ENCODE measurements around the gene GGTLC3.
"Not testable (repeated sequence)": the region's sequence is repeated elsewhere in the genome, so short reads cannot be mapped to it uniquely, and the experiment has no call there.

GGTLC3 gene

DNA sequence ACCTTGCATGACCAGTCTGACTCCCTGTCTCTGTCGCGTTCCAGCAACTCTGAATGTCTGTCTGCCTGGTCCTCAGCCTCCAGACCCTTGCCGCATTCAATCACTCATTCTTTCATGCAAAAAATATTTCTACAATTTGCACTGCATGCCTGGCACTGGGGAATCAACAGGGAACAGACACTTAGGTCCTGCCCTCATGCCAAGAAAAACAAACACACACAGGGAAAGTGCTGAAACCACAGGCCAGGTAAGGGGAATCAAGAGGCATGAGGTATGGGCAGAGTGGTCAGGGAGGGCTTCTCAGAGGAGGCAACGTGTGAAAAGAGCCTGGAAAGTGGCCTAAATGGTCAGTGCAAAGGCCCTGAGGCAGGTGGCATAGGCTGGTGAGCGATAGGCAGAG lies at the start of gene GGTLC3:
Gene GGTLC3, minus strand, starts transcription at position 101 of the 400 bp plus-strand sequence. CDS start 264 bp downstream, outside the sequence.
- DNase-seq (ENCODE audit: low spot score) = not testable (repeated sequence)

DNA sequence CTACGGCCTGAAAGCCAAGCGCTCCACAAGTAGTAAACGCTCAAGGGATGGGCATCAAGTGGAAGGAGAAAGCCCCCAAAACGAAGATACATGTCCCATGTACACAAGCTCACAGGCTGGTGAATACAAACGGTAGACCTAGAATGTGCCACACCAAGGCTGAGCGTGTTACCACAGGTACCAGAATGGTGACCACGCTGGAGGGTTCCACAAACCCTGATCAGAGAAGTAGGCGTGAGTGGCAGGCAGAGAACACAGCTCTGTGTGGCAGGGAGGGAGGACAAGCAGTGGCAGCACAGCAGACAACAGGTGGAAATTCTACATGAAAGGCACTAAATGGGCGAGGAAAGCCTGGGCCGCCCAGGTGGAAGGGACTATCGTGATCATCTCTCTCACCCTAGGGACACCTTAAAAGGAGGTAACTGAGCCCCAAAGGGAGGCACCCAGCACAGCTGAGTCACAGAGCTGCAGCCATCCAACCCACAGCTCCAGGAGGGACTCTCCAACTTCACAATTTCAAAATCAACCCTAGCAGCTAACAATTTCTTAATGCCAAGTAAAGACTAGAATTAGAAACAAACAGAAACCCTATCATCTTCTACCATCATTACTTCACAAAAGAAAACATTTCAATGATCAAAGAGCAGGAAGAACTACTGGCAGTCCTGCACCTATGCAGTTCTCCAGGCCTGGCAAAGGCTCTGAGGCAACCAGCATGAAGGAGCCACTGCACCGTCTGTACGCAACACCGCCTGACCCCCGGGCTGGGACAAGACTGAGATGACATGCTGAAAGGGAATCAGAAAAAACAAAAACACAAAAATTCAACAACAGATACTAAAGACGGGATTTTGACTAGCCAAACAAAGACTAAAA lies 42.4 kb upstream of the GGTLC3 start:
- DNase-seq (ENCODE audit: low spot score) = not testable (repeated sequence)

DNA sequence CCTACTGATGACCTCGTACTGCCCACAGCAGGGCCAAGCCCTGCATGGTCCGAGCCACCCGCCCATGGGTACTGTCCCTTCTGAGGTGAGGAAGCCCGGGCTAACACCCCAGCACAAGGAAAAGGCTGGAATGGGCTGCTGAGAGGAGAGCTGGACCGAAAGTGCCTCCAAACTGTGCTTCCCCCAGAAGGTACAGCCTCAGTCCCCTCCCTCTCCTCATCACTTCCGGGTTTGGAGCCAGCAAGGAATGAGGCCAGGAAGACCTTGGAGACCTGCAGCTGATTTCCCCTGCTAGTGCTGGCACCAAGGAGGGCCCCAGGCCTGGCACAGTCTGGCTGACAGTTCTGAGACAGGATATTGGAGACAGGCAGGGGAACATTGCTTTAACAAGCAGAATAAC lies 41.0 kb upstream of the GGTLC3 start:
- not testable (repeated sequence) for DNase-seq (ENCODE audit: low spot score)

DNA sequence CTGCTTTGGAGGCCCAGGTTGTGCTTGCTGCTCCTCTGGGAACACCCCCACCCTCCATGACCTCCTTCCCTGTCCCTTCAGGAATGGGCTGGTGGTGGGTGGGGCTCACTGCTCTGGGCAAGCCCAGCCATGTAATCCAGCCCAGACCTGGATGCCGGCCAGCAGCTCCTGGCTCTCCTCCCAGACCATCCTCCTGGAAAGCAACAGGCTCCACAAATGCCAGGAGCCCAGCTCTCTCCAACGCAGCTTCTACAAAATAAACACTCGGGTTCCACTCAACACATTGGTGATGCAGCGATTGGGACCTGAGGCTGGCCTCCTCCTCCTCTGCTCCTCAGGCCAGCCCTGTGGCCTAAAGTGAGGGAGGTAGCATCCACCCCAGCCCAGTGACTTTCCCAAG lies 40.6 kb upstream of the GGTLC3 start:
- DNase-seq (ENCODE audit: low spot score) = not testable (repeated sequence)

DNA sequence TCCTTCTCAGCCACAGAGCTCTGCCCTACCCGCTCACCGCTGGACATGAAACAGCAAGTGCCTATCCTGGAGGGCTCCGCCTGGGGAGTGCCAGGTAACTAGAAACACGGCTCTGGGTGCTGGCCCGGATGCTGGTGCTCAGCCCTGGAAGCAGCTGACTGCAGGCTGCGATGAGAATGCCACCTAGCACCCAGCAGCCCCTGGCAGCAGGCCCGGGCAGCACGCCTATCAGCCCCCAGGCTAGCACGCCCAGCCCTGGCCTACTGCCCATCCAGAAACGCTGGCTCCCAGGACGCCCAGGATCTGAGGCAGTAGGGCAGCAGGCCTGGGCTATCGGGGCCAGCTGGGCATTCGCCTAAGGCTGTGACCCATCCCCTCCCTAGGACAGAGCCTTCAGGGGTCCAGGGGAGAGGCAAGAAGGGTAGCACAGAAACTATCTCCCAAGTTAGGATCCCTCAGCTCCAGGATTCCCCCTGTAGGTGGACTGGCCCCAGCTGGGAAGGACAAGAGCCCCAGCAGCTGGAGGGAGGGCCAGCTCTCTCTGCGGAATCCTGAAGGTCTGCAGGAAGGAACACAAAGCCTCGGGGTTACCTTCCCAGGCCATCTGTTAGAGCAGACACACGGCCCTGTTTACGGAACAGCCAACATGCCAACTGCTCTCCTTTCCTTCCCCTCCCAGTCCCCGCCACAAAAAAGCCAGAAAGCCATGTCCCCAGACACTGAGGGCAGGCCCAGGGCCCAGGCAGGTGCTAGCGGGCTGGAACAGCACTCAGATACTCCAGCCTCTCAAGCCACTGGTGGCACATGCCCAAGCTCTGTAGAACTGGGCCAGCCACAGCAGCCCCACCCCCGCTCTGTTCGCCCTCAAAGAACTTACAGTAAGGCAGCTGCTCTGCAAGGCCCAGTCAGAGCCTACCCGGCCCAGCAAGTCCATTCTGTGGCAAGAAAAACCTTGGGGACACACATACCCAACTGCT lies 36.6 kb upstream of the GGTLC3 start:
- DNase-seq (ENCODE audit: low spot score) = not testable (repeated sequence)

DNA sequence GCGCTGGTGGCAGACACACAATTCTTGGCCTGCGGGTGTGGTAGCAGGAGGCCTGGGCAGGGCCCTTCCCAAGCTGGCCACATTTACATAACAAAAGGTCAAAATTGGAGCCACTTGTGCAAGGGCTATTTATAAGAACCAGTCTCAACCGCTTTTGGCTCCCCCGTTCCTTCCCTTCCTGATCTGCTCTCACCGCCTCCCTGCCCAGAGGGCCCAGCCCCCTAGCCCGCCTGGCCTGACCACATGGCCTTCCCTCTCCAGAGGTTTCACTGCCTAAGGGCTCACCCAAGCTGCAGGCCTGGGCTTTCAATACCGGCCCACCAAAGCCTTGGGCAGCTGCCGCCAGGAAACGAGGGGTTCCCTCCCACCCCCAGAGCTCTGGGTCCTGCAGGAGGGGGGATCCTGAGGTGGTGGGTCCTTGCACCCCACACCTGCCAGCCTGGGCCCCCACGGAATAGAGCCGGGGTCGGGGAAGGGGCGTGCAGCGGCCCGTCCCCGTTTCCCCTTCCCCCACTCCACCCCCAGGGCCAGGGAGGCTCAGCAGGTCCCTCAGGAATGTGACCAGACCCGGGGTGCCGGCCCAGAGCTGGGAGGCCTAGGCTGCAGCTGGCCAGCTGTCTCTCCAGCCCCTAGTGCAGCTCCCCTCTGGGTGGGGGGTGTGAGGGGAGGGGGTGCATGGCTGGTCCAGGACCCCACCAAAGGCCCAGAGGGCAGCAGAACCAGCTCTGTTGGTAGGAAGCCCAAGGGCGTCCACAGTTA lies 35.1 kb upstream of the GGTLC3 start:
- not testable (repeated sequence) for DNase-seq (ENCODE audit: low spot score)

DNA sequence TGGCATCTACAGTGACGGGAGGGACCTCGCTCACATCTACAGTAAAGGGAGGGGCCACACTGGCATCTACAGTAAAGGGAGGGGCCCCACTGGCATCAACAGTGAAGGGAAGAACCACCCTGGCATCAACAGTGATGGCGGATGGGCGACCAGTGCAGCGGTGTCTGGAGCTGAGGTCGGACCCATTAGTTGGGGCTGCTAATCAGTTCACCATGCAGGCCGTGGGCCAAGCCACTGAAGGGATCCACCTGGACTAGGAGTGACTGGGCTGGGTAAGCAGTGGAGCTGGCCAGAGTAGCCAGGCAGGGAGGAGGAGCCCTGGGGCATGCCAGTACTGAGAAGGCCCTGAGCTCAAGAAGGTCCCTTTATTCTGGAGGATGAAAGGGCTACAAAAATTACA lies 33.1 kb upstream of the GGTLC3 start:
- not testable (repeated sequence) for DNase-seq (ENCODE audit: low spot score)

DNA sequence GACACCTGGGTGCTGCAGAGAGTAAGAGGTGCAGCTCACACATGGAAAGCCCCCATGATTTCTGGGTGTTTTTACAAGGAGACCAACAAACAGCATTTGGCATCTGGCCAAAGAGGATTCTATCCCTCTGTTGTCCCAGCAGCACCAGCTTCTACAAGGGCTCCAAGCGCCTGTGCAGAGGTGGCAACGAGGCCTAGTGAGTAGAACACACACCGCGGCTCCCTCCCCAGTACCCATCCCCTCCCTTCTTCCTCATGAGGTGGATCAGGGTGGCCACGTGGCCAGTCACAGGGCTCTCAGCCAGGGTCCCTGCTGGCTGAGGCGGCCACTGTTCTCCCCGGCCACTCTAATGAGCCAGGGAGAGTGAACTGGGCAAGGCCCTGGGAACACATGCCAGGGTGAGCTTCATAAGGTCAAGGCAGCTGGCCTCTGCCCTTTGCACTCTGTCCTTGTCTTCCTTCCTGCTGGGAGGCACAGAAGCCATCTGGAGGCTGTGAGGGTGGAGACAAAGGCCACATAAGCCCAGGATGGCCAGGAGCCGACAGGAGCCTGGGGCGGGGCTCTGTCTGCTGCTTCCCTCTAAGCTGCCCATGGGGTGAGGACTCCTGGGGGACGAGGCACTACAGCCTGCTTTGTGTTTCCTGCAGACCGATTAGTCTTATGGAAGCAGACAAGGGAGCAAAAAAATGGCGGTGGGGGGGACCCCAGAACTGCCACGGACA lies 31.7 kb upstream of the GGTLC3 start:
- DNase-seq (ENCODE audit: low spot score) = not testable (repeated sequence)

DNA sequence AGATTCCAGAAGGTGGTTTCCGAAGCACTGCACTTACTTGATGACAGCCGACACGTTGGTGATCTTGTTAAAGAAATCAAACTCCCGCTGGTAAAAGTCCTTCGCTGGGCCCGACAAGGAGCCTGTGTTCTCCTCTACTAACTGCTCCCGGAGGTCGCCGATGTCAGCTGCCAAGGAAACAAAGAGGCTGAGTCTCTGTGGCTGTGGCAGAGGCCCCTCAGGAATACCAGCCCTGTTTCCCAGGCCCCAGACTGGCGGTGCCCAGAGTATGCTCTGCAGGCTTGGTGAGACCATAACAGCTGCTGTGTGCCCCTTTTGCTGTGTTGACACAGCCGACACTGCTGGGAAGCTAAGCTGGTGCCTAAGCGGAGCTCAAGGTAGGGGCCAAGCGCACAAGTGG lies 26.7 kb upstream of the GGTLC3 start:
- DNase-seq (ENCODE audit: low spot score) = not testable (repeated sequence)

DNA sequence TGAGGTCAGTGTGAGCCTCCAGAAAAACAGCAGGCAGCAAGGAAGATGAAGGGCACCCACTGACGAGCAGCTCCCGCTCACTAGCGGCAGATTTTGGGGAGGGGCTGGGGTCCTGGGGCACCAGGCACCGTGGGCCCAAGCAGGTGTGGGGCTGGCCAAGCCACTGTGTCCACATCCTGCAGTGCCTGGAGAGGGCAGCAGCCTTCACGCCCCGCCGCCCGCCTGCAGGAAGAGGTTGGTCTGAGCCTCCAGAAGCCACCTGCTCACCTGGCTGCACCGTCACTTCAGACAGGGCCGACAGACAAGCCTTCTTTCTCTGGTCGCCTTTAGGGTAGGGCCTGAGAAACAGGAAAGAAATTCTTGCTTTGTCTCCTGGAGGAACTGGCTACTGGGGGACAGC lies 25.4 kb upstream of the GGTLC3 start:
- DNase-seq (ENCODE audit: low spot score) = not testable (repeated sequence)

DNA sequence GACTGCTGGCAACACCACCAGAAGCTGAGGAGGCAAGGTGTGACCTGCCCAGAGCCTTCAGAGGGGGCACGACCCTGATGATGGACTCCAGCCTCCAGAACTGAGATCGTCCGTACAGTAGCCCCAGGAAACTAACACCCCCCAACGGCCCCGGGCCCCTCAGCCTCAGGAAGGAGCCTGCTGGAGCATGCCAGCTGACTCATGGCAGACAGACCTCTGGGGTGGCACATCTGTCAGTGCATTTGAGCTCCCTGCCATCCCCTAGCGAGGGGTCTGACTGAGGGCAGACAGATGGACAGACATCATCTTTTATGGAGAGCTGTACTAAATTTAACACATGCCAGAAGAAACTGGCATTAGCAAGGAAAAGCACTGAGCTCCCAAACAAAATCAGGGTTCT lies 22.0 kb upstream of the GGTLC3 start:
- peak; percentile 0 for DNase-seq (ENCODE audit: low spot score)

DNA sequence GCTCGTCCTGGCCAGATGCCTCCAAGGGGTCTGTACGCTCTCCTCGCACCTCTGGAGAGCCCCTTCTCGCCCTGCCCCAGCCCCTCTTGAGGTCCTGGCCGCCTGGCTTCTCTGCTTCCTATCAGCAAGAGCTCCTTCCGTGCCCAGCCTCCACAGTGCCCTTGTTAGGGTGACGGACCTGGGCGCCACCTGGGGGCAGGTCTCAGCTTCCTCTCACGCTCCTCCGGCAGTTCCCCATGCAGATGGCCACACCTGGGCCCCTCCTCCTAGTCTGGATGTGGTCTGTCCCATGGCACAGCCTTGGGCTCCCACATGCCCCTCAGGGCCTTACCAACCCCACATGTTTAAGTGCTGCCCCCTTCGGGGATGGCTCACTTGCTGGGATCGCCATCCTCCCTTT lies 16.4 kb upstream of the GGTLC3 start:
- DNase-seq (ENCODE audit: low spot score) = not testable (repeated sequence)

DNA sequence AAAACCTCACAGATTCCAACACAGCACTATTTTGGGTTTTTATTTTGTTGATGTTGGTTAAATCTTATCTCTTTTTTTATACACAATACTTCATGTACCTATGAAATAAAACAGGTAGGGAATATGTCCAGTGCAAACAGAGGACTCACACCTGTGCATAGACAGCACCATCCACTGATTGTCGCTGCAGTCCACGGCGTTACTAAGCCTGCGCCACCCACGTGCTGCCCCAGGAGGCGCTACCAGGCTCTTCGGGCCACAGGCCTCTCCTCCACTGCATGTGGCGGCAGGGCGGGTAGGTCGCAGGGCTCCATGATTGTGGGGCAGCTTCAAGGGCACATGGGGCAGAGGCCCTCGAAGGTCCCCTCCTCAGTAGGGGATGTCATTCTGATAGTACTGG lies 15.7 kb upstream of the GGTLC3 start:
- not testable (repeated sequence) for DNase-seq (ENCODE audit: low spot score)

DNA sequence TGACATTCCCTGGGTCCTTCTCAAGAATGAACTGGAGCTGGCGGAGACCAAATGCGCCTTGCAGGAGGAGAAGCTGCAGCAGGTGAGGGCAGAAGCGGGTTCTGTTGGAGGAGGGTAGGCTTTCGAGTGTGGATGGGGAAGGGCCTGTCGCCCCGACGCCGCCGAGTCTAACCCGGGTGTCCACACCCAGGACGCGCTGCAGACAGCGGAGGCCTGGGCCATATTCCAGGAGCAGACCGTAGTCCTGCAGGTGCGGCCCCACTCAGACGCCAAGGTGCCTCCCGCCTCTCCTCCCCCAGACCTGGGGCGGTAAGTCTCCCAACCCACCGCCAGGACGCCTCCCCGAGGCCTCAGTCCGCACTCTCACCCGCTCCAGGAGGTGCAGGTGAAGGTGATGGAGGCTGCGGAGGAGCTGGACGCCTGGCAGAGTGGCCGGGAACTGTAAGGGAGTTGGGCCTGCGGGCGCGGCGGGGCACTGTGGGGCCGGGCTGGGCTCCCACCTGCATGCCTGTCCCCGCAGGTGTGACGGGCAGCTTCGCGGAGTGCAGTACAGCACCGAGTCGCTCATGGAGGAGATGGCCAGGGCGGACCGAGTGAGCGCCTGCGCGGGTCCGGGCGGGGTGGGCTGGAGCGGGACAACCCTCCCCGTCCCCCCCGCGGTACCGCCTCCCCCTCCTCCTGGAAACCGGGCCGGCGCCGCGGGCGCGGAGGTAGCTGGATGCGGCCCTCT lies 11.6 kb upstream of the GGTLC3 start:
- not testable (repeated sequence) for DNase-seq (ENCODE audit: low spot score)

DNA sequence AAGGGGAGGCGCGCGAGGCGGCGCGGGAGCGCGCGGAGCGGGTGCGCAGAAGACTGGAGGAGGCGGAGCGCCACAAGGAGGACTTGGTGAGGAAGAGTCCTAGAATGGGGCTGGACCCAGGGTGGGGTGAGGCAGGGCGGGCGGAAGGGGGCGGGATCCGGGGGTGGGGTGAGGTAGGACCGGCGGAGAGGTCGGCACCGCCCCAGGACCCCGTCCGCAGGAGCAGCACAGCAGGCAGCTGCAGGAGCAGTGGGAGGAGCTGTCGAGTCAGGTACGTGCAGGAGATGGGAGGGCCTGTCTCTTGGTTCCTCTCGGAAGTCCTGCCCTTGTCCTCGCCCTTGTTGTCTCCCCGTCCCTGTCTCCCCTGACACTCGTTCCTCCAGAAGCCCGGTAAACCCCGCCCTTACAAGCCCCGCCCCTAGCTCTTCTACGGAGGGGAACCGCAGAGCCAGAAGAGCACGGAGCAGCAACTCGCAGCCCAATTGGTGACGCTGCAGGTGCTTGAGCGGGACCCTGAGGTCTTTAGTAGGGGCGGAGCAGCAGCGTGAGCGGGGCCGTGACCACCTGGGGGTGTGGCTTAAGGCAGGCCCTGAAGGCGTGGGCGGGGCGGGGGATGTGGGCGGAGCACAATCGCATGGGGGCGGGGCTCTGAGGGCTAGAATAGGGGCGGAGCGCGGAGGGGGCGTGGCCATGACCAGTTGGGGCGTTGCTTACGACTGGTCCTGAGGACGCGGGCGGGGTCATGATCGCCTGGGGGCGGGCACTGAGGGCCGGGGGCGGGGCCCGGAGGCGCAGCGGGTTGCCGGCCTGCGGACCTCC lies 10.8 kb upstream of the GGTLC3 start:
- DNase-seq (ENCODE audit: low spot score) = not testable (repeated sequence)

DNA sequence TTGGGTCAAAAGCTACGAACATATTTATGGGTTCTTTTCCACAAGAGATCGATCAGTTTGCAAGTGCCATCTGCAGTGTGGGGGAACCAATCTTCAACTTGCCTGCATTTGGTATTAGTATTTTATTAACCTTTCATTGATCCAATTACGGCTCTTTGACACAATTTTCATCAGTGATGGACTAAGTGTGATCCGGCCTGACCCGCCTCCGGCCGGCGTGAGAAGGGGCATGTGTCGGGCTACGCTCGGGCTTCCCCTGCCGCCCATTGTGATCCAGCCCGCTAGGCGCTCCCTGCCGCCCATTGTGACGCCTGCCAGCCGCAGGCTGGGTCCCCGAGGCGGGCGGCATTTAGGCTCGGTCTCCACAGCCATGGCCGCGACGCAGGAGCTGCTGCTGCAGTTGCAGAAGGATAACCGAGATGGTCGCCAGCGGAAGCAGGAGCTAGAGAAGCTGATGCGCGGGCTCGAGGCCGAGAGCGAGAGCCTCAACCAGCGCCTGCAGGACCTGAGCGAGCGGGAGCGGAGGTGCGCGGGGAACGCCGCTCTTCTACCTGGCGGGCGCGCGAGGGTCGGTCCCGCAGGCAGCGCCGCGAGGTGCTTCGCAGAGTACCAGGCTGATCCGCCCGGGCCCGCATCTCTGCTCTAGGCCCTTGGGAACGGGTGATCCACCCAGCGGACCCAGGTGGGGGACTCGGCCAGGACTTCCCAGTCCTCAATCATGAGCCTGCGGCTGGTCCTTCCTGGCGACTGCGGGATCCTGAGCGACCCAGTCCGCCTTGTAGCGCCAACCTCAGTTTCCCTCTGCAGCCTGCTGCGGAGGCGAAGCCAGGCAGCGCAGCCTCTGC lies 10.0 kb upstream of the GGTLC3 start, which contains the start of gene TMEM191B:
Gene TMEM191B, plus strand, starts transcription at position 51 of the 845 bp plus-strand sequence. Its CDS starts 179 bp downstream, at position 230.
- DNase-seq (ENCODE audit: low spot score) = not testable (repeated sequence)

DNA sequence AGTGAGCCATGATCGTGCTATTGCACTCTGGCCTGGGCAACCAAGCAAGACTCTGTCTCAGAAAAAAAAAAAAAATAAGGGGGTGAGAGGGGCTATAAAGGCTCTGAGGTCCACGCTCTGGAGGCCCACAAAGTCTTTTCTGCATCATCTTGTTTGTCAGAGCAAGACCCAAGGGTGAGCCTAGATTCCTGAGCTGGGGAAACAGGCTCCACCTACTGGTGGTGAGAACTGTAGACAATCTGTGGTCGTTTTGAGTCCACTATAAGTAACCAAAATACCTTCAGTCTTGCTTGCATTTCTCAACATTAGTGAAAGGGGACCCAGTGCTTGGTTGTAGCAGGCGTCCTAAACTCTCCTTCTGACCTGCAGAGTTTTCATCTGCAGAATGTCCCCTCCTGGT lies 5.4 kb upstream of the GGTLC3 start:
- not testable (repeated sequence) for DNase-seq (ENCODE audit: low spot score)

DNA sequence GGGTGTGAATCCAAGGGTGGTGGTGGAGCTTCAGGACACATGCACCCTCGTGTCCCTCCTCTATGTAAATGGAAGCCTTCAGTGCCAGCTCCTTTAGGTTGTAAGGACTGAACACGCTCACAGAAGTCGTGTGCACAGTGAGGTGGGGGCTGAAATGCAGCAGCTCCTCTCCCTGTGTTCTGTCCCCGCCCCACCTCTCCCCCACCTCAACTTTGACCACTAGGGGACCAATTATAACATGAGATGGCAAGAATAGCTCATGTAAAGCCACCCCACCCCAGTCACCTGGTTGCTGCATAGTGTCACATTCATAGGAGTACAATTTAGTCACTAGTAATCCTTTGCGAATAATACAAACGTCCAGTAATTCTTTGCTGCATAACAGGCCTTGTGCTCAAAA lies 4.8 kb upstream of the GGTLC3 start:
- not testable (repeated sequence) for DNase-seq (ENCODE audit: low spot score)
